H9 (cell line): ENCODE measurements around the gene SLC30A5. TPM values are rescaled to one million over a fixed set of nuclear protein-coding genes. Genes with fewer than 3 reads are reported as not detected.
"Not testable (repeated sequence)": the region's sequence is repeated elsewhere in the genome, so short reads cannot be mapped to it uniquely, and the experiment has no call there.

Source experiments
- DNase-seq: peaks from one replicate; pipeline ENCODE4 v3.0.0-alpha.2; 2017
- H2AFZ ChIP-seq: one replicate; pipeline ENCODE4 v1.6.1; 2013; ENCODE audit warnings: mild to moderate bottlenecking, low read length, control low read depth, moderate library complexity
- H2AK5ac ChIP-seq: 2 replicates; pipeline ENCODE4 v1.6.1; 2013; ENCODE audit warnings: low read length, control low read depth, mixed read lengths; ENCODE audit not compliant: insufficient read length
- H2BK120ac ChIP-seq: one replicate; pipeline ENCODE4 v1.6.1; 2013; ENCODE audit warnings: low read depth, mild to moderate bottlenecking, low read length, control low read depth, inconsistent platforms; ENCODE audit not compliant: poor library complexity, severe bottlenecking
- H2BK12ac ChIP-seq: 2 replicates; pipeline ENCODE4 v1.6.1; 2013; ENCODE audit warnings: low read length, control low read depth, mixed read lengths, low read depth; ENCODE audit not compliant: insufficient read length
- H2BK15ac ChIP-seq: 2 replicates; pipeline ENCODE4 v1.6.1; 2013; ENCODE audit warnings: low read depth, low read length, control low read depth
- H2BK20ac ChIP-seq: one replicate; pipeline ENCODE4 v1.6.1; 2013; ENCODE audit warnings: low read depth, mild to moderate bottlenecking, low read length, control low read depth, inconsistent platforms; ENCODE audit not compliant: poor library complexity, severe bottlenecking
- H2BK5ac ChIP-seq: 2 replicates; pipeline ENCODE4 v1.6.1; 2013; ENCODE audit warnings: low read length, control low read depth, mixed read lengths; ENCODE audit not compliant: insufficient read length
- H3K14ac ChIP-seq: 2 replicates; pipeline ENCODE4 v1.6.1; 2013; ENCODE audit warnings: low read length, control low read depth; ENCODE audit not compliant: insufficient read depth
- H3K18ac ChIP-seq: 2 replicates; pipeline ENCODE4 v1.6.1; 2013; ENCODE audit warnings: low read depth, mild to moderate bottlenecking, mixed read lengths, low read length, control low read depth; ENCODE audit not compliant: insufficient read length
- H3K23ac ChIP-seq: 2 replicates; pipeline ENCODE4 v1.6.1; 2013; ENCODE audit warnings: low read length, control low read depth, mixed read lengths, low read depth; ENCODE audit not compliant: insufficient read length
- H3K23me2 ChIP-seq: 2 replicates; pipeline ENCODE4 v1.6.1; 2013; ENCODE audit warnings: low read depth, mild to moderate bottlenecking, mixed read lengths, low read length, control low read depth; ENCODE audit not compliant: insufficient read length, poor library complexity, severe bottlenecking
- H3K27ac ChIP-seq: 2 replicates; pipeline ENCODE4 v1.5.1; 2013; ENCODE audit warnings: low read length, control low read depth, mixed read lengths, low read depth; ENCODE audit not compliant: insufficient read length
- H3K27me3 ChIP-seq: 2 replicates; pipeline ENCODE4 v1.6.1; 2013; ENCODE audit warnings: low read length, control low read depth, inconsistent platforms; ENCODE audit not compliant: insufficient read depth
- H3K4ac ChIP-seq: 2 replicates; pipeline ENCODE4 v1.6.1; 2013; ENCODE audit warnings: low read depth, mild to moderate bottlenecking, control low read depth, inconsistent platforms, low read length, moderate library complexity
- H3K4me1 ChIP-seq: 2 replicates; pipeline ENCODE4 v1.6.1; 2013; ENCODE audit warnings: low read length, control low read depth, inconsistent platforms; ENCODE audit not compliant: insufficient read depth
- H3K4me2 ChIP-seq: 2 replicates; pipeline ENCODE4 v1.6.1; 2013; ENCODE audit warnings: low read length, control low read depth, mixed read lengths; ENCODE audit not compliant: insufficient read length, insufficient read depth
- H3K56ac ChIP-seq: 2 replicates; pipeline ENCODE4 v1.6.1; 2013; ENCODE audit warnings: low read depth, mild to moderate bottlenecking, mixed read lengths, low read length, control low read depth; ENCODE audit not compliant: insufficient read length
- H3K79me1 ChIP-seq: 2 replicates; pipeline ENCODE4 v1.6.1; 2013; ENCODE audit warnings: low read depth, mild to moderate bottlenecking, moderate library complexity, low read length, control low read depth, inconsistent platforms; ENCODE audit not compliant: insufficient read depth, poor library complexity, severe bottlenecking
- H3K79me2 ChIP-seq: 2 replicates; pipeline ENCODE4 v1.6.1; 2013; ENCODE audit warnings: low read length, control low read depth, inconsistent platforms; ENCODE audit not compliant: insufficient read depth
- H3K9ac ChIP-seq: 2 replicates; pipeline ENCODE4 v1.6.1; 2013; ENCODE audit warnings: low read length, control low read depth, mixed read lengths; ENCODE audit not compliant: insufficient read length; ENCODE audit errors: extremely low read depth
- H3K9me3 ChIP-seq: one replicate; pipeline ENCODE4 v1.6.1; 2013; ENCODE audit warnings: low read depth, low read length, inconsistent platforms; ENCODE audit not compliant: control insufficient read depth
- H3T11ph ChIP-seq: one replicate; pipeline ENCODE4 v1.6.1; 2013; ENCODE audit warnings: mild to moderate bottlenecking, low read length, control low read depth, inconsistent platforms
- H4K20me1 ChIP-seq: one replicate; pipeline ENCODE4 v1.6.1; 2013; ENCODE audit not compliant: control insufficient read depth, insufficient read length, insufficient read depth
- H4K5ac ChIP-seq: 2 replicates; pipeline ENCODE4 v1.6.1; 2013; ENCODE audit warnings: low read depth, mild to moderate bottlenecking, mixed read lengths, low read length, control low read depth; ENCODE audit not compliant: insufficient read length
- H4K8ac ChIP-seq: replicated peaks from 2 replicates; pipeline ENCODE4 v1.6.1; 2013; ENCODE audit warnings: low read length, control low read depth, mixed read lengths, low read depth; ENCODE audit not compliant: insufficient read length
- H4K91ac ChIP-seq: 2 replicates; pipeline ENCODE4 v1.6.1; 2013; ENCODE audit warnings: low read depth, mild to moderate bottlenecking, moderate library complexity, mixed read lengths, low read length, control low read depth; ENCODE audit not compliant: insufficient read length
- H3K27ac Mint-ChIP-seq, 3 experiments: 2 replicates in 2 of 3; 3 replicates in 1 of 3; pipeline ENCODE4 v1.8.0; 2020 to 2021; ENCODE audit warnings: mixed read lengths in 3 of 3, mild to moderate bottlenecking in 1 of 3, moderate library complexity in 1 of 3
- H3K27me3 Mint-ChIP-seq: 2 replicates; pipeline ENCODE4 v1.8.0; 2021; ENCODE audit warnings: low read depth, mild to moderate bottlenecking, moderate library complexity, mixed read lengths
- H3K36me3 Mint-ChIP-seq, 3 experiments: 2 replicates in 2 of 3; 3 replicates in 1 of 3; pipeline ENCODE4 v1.8.0; 2020 to 2021; ENCODE audit warnings: low read depth in 3 of 3, mixed read lengths in 3 of 3; ENCODE audit not compliant: insufficient read depth in 1 of 3
- H3K4me1 Mint-ChIP-seq, 2 experiments: 2 replicates each; pipeline ENCODE4 v1.8.0; 2020; ENCODE audit warnings: mixed read lengths in 2 of 2
- H3K4me3 Mint-ChIP-seq, 2 experiments: 2 replicates in 1 of 2; 3 replicates in 1 of 2; pipeline ENCODE4 v1.8.0; 2020 to 2021; ENCODE audit warnings: mild to moderate bottlenecking in 2 of 2, mixed read lengths in 2 of 2, moderate library complexity in 1 of 2
- H3K9me3 Mint-ChIP-seq, 2 experiments: 2 replicates in 1 of 2; 3 replicates in 1 of 2; pipeline ENCODE4 v1.8.0; 2020; ENCODE audit warnings: mild to moderate bottlenecking in 2 of 2, mixed read lengths in 2 of 2, moderate library complexity in 1 of 2
- CTCF ChIP-seq: fragments of 200-600 bp; sonication (generic); conservative IDR thresholded peaks from 3 replicates; pipeline ENCODE4 v1.8.0; 2021; ENCODE audit warnings: antibody characterized with exemption, mild to moderate bottlenecking
- WGBS: extraction: QIAGEN DNeasy Blood & Tissue Kit; methylation state at CpG from one replicate; pipeline ENCODE4 v1.1.7; 2013; ENCODE audit warnings: missing lambda C conversion rate, low lambda C conversion rate, mixed read lengths; ENCODE audit not compliant: insufficient read length; ENCODE audit errors: extremely low coverage; 5-methylcytosine and 5-hydroxymethylcytosine counted together
- total RNA-seq: library from RNA; stranded (reverse); gene quantifications from 2 replicates; pipeline ENCODE4 v1.2.1, GENCODE V29; 2021

Gene SLC30A5
- total RNA-seq, 1 experiment from 2014 or later, result 33.7 TPM

- H2BK12ac ChIP-seq, result no peak overlapping the region
- no peaks in the 10 kb centered on the region for H3K27me3 Mint-ChIP-seq
- H3K79me1 ChIP-seq, result no peaks in the 10 kb centered on the region
- no peak for DNase-seq
- no peak overlapping the region for H3K27ac ChIP-seq
- H3K9ac ChIP-seq, result no peak overlapping the region
- H2AFZ ChIP-seq, result no peak overlapping the region
- no peak overlapping the region for H2BK20ac ChIP-seq
- WGBS, result no CpG with 5 or more reads among the region's 1 CpG
- no peaks in the 10 kb centered on the region for H4K20me1 ChIP-seq
- H3K27me3 ChIP-seq, result no peaks in the 10 kb centered on the region
- no peak overlapping the region for H3K4ac ChIP-seq
- H4K91ac ChIP-seq, result no peak overlapping the region
- peaks cover 3% of the 10 kb centered on the region; the same call in 1 of the 2 replicates for H3K4me1 ChIP-seq
- no peaks in the 10 kb centered on the region for H3K23me2 ChIP-seq
- H2BK5ac ChIP-seq, result no peak overlapping the region
- no peak overlapping the region for H2AK5ac ChIP-seq
- H4K5ac ChIP-seq, result no peak overlapping the region
- no peak overlapping the region for H3K14ac ChIP-seq
- H3K9me3 ChIP-seq, result no peaks in the 10 kb centered on the region
- no peak for TF ChIP-seq CTCF
- no peak overlapping the region for H3K23ac ChIP-seq
- no peak overlapping the region for H3K18ac ChIP-seq
- no peak overlapping the region for H3K4me3 Mint-ChIP-seq
- H3K27ac Mint-ChIP-seq, result no peak overlapping the region
- no peak overlapping the region for H2BK120ac ChIP-seq
- no peak overlapping the region for H3T11ph ChIP-seq
- H3K4me2 ChIP-seq, result no peak overlapping the region
- peaks cover 12 to 13% of the 10 kb centered on the region in 2 experiments for H3K4me1 Mint-ChIP-seq
- H3K56ac ChIP-seq, result no peak overlapping the region
- no peak overlapping the region for H2BK15ac ChIP-seq
- no peak overlapping the region for H4K8ac ChIP-seq
- no peaks in the 10 kb centered on the region for H3K79me2 ChIP-seq
- peaks cover 9 to 10% of the 10 kb centered on the region in 2 experiments; a peak in 4 of 5 replicates for H3K9me3 Mint-ChIP-seq
- H3K36me3 Mint-ChIP-seq, result no peaks in the 10 kb centered on the region
Observed at GRCh38 chr5:69138766-69139165, 45.0 kb downstream of the SLC30A5 start.

DNA sequence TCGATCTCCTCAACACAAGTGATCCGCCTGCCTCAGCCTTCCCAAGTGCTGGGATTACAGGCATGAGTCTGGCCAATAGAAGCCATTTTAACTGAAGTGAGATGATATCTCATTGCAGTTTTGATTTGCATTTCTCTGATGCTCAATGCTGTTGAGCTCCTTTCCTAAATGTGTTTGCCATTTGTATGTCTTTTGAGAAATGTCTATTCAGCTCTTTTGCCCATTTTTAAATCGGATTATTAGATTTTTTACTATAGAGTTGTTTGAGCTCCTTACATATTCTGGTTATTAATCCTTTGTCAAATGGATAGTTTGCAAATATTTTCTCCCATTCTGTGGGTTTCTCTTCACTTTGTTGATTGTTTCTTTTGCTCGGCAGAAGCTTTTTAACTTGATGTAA is 46.4 kb downstream of the SLC30A5 start:
- not testable (repeated sequence) for H3K27me3 ChIP-seq, H3K56ac ChIP-seq, H2AFZ ChIP-seq, H3K79me2 ChIP-seq, H3K9ac ChIP-seq, H3K18ac ChIP-seq, H3K27ac ChIP-seq, H2AK5ac ChIP-seq, H2BK20ac ChIP-seq, H3K4me3 Mint-ChIP-seq, H2BK5ac ChIP-seq, H3K4me2 ChIP-seq, H3K27ac Mint-ChIP-seq, H4K5ac ChIP-seq, H3K23ac ChIP-seq, H3K9me3 ChIP-seq, H3K14ac ChIP-seq, H4K91ac ChIP-seq, H3K4ac ChIP-seq, H4K20me1 ChIP-seq, H3K27me3 Mint-ChIP-seq, H3K23me2 ChIP-seq, H3K4me1 ChIP-seq, H4K8ac ChIP-seq, H3K79me1 ChIP-seq, H2BK15ac ChIP-seq, H3T11ph ChIP-seq, DNase-seq, H2BK12ac ChIP-seq, H3K9me3 Mint-ChIP-seq, H2BK120ac ChIP-seq, H3K36me3 Mint-ChIP-seq
- peaks cover 12 to 13% of the 10 kb centered on the region in 2 experiments for H3K4me1 Mint-ChIP-seq
- no CpG with 5 or more reads among the region's 4 CpGs for WGBS
